ENCODE measurements around the gene HIRIP3. TPM values are rescaled to one million over a fixed set of nuclear protein-coding genes. Genes with fewer than 3 reads are reported as not detected.
"Not testable (repeated sequence)": the region's sequence is repeated elsewhere in the genome, so short reads cannot be mapped to it uniquely, and the experiment has no call there.

Gene HIRIP3
- total RNA-seq, 3 donors from 2014 or later: 10.5 to 18.2 (median 15.5) TPM

GRCh38 chr16:29961479-29962343 is 33.7 kb downstream of the HIRIP3 start, which contains the start of gene TMEM219:
TMEM219 (plus strand) TSS chr16:29962079; CDS start chr16:29963144, 1,065 bp downstream.
- H3K27me3 ChIP-seq: no peaks in the 10 kb centered on the region
- peaks cover 0 to 6% of the 10 kb centered on the region in 2 donors for H3K4me1 ChIP-seq
- peak; percentile 84 to 87 for DNase-seq (ENCODE audit: low spot score in 2 of 2)
- peak within 1 kb of the TSS; percentile 68 to 91 (median 88) for H3K4me3 ChIP-seq
- peak; percentile 14 for TF ChIP-seq POLR2A (IDR thresholded peaks at IDR 0.05)
- peak in 2 of 3 donors; percentile 43 to 77 for TF ChIP-seq POLR2AphosphoS5 (IDR thresholded peaks at IDR 0.05)
- TF ChIP-seq CTCF (IDR thresholded peaks at IDR 0.05): peak; percentile 57 to 70 (median 64)
- intact Hi-C loops (cut with DNase I; ENCODE audit: low total_unique reads): no loop called here
- no peaks in the 10 kb centered on the region for H3K36me3 ChIP-seq
- no peaks in the 10 kb centered on the region for H3K9me3 ChIP-seq
- H3K27ac ChIP-seq: peak within 1 kb of the TSS; percentile 92 to 96

- intact Hi-C loops (cut with DNase I; ENCODE audit: low total_unique reads): no loop called here
- H3K27ac ChIP-seq: peak overlapping the region; percentile 92 to 96
These were observed 34.3 kb downstream of the HIRIP3 start for GRCh38 chr16:29961127-29961478.

GRCh38 chr16:29959821-29960220 is 35.6 kb downstream of the HIRIP3 start:
- H3K27me3 ChIP-seq; H3K9me3 ChIP-seq; H3K4me1 ChIP-seq; H3K4me3 ChIP-seq; H3K36me3 ChIP-seq; DNase-seq (ENCODE audit: low spot score in 2 of 2); intact Hi-C loops (cut with DNase I; ENCODE audit: low total_unique reads); H3K27ac ChIP-seq: not testable (repeated sequence)

More at GRCh38 chr16:29961127-29961478, 34.3 kb downstream of the HIRIP3 start:
- Histone ChIP-seq H3K4me1 (peaks cover 0 to 6% of the 10 kb centered on the region in 2 donors), H3K9me3 (no peaks in the 10 kb centered on the region), H3K27me3 (no peaks in the 10 kb centered on the region), H3K36me3 (no peaks in the 10 kb centered on the region), H3K4me3 (peak overlapping the region; percentile 68 to 91 (median 88))
- TF ChIP-seq CTCF (IDR thresholded peaks at IDR 0.05): no peak
- no peak for TF ChIP-seq POLR2A (IDR thresholded peaks at IDR 0.05)
- TF ChIP-seq POLR2AphosphoS5 (IDR thresholded peaks at IDR 0.05): no peak
- DNase-seq (ENCODE audit: low spot score in 2 of 2): no peak

- Histone ChIP-seq H3K27me3 (no peaks in the 10 kb centered on the region), H3K36me3 (no peaks in the 10 kb centered on the region), H3K27ac (no peak overlapping the region), H3K9me3 (no peaks in the 10 kb centered on the region), H3K4me3 (no peak overlapping the region), H3K4me1 (peaks cover 0 to 6% of the 10 kb centered on the region in 2 donors)
- no peak for DNase-seq (ENCODE audit: low spot score in 2 of 2)
- intact Hi-C loops (cut with DNase I; ENCODE audit: low total_unique reads): no loop called here
- TF ChIP-seq CTCF (IDR thresholded peaks at IDR 0.05) (no peak), POLR2AphosphoS5 (IDR thresholded peaks at IDR 0.05) (no peak), POLR2A (IDR thresholded peaks at IDR 0.05) (no peak)
These were observed 36.1 kb downstream of the HIRIP3 start for GRCh38 chr16:29959293-29959692.

- no peak overlapping the region for H3K4me3 ChIP-seq
- H3K4me1 ChIP-seq: peaks cover 0 to 6% of the 10 kb centered on the region in 2 donors
- TF ChIP-seq POLR2A (IDR thresholded peaks at IDR 0.05) (no peak), POLR2AphosphoS5 (IDR thresholded peaks at IDR 0.05) (no peak), CTCF (IDR thresholded peaks at IDR 0.05) (no peak)
- intact Hi-C loops (cut with DNase I; ENCODE audit: low total_unique reads): no loop called here
- H3K27ac ChIP-seq: no peak overlapping the region
- H3K9me3 ChIP-seq: no peaks in the 10 kb centered on the region
- no peak for DNase-seq (ENCODE audit: low spot score in 2 of 2)
- no peaks in the 10 kb centered on the region for H3K36me3 ChIP-seq
- H3K27me3 ChIP-seq: no peaks in the 10 kb centered on the region
These were observed 36.7 kb downstream of the HIRIP3 start for GRCh38 chr16:29958756-29959155.

Data from breast epithelium (tissue), 4 donors.